Ascending aorta (tissue), 2 donors: ENCODE results near the gene VSIR. TPM values are rescaled to one million over a fixed set of nuclear protein-coding genes. Genes with fewer than 3 reads are reported as not detected.

Experiments
- DNase-seq, 2 donors: peaks; one replicate each; pipeline ENCODE4 v3.0.0-alpha.2; 2019; ENCODE audit warnings: low spot score in 2 of 2
- H3K27ac ChIP-seq, 2 donors: fragments of 200-600 bp; sonication (generic); one replicate each; pipeline ENCODE4 v1.5.1; 2016 to 2017; ENCODE audit warnings: mild to moderate bottlenecking in 1 of 2
- H3K27me3 ChIP-seq: fragments of 200-600 bp; sonication (generic); one replicate; pipeline ENCODE4 v1.5.1; 2017
- H3K36me3 ChIP-seq, 2 donors: fragments of 200-600 bp; sonication (generic); one replicate each; pipeline ENCODE4 v1.5.1; 2016
- H3K4me1 ChIP-seq, 2 donors: fragments of 200-600 bp; sonication (generic); one replicate each; pipeline ENCODE4 v1.5.1; 2016 to 2017; ENCODE audit warnings: mild to moderate bottlenecking in 1 of 2
- H3K4me3 ChIP-seq, 2 donors: fragments of 200-600 bp; sonication (generic); one replicate each; pipeline ENCODE4 v1.5.1; 2016 to 2017; ENCODE audit warnings: mild to moderate bottlenecking in 1 of 2
- H3K9me3 ChIP-seq, 2 donors: fragments of 200-600 bp; sonication (generic); one replicate each; pipeline ENCODE4 v1.5.1; 2016
- intact Hi-C: fragments of 100-400 bp; cut with DNase I; formaldehyde crosslinking; loops from one replicate; pipeline ENCODE4 v1.15.1; 2023
- total RNA-seq: library from RNA; depleted of rRNA; stranded (reverse); fragments of >200 nt; gene quantifications from one replicate; pipeline ENCODE4 v1.1.0, GENCODE V29; 2016
- TF ChIP-seq, protein P1 (sequence below), 3 experiments: fragments of 200-600 bp in 2 of 3; fragments of 450-650 bp in 1 of 3; sonication (generic) in 2 of 3; IDR thresholded peaks; one replicate each; pipeline ENCODE4 v1.5.1; 2016 to 2019; ENCODE audit warnings: antibody characterized with exemption in 3 of 3, mild to moderate bottlenecking in 1 of 3, moderate library complexity in 1 of 3

Gene VSIR
- total RNA-seq, 1 donor from 2014 or later = 193 TPM

DNA sequence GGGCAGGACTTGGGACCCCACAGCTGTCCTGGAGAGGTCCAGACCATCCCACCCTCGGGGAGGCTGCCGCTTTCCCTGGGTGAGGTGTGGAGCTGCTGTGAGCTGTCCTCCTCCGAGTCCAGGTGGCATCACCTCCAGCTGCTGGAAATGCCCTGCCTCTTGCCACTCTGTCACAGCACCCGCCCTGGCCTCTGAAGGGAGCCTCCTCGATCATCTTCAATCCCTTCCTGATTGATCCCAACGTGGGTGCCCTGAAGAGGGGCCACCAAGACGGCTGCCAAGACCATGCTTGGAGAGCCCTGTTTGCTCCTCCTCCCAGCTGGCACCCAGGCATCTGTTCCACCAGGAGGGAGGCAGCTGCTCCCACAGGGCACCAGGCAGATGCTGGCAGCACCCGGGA, 58.3 kb downstream of the VSIR start:
- peak overlapping the region; percentile 86 to 89 for H3K27ac ChIP-seq
- no peaks in the 10 kb centered on the region for H3K9me3 ChIP-seq
- H3K4me3 ChIP-seq = no peak overlapping the region
- intact Hi-C loops = loop anchor here (10.0 kb wide), 1 partner anchor 180 kb away; no protein-coding TSS in a partner anchor
- no peaks in the 10 kb centered on the region for H3K36me3 ChIP-seq
- H3K27me3 ChIP-seq = no peaks in the 10 kb centered on the region
- DNase-seq = no peak
- peaks cover 22 to 46% of the 10 kb centered on the region in 2 donors for H3K4me1 ChIP-seq
- TF ChIP-seq, protein P1, sequence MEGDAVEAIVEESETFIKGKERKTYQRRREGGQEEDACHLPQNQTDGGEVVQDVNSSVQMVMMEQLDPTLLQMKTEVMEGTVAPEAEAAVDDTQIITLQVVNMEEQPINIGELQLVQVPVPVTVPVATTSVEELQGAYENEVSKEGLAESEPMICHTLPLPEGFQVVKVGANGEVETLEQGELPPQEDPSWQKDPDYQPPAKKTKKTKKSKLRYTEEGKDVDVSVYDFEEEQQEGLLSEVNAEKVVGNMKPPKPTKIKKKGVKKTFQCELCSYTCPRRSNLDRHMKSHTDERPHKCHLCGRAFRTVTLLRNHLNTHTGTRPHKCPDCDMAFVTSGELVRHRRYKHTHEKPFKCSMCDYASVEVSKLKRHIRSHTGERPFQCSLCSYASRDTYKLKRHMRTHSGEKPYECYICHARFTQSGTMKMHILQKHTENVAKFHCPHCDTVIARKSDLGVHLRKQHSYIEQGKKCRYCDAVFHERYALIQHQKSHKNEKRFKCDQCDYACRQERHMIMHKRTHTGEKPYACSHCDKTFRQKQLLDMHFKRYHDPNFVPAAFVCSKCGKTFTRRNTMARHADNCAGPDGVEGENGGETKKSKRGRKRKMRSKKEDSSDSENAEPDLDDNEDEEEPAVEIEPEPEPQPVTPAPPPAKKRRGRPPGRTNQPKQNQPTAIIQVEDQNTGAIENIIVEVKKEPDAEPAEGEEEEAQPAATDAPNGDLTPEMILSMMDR (IDR thresholded peaks at IDR 0.05) = no peak

DNA sequence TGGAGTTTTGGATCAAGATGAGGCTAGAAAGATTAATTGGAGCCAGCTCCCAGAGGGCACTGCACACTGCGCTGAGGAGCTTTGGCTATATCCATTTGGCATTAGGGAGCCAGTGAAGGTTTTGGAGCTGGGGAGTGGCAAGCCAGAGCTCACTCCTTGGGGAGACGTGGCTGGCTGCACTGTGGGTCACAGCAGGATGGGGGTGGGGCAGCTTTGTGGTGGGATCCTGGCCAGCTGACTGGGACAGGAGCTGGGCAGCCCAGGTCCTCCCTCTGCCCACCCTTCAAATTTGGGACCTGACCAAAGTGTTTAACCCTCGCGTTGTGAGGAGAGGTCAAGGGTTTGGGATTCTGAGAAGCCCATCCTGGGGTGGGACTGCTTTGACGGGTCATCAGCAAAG, 58.7 kb downstream of the VSIR start:
- DNase-seq = no peak
- TF ChIP-seq, protein P1 (IDR thresholded peaks at IDR 0.05) = no peak
- Histone ChIP-seq H3K9me3 (no peaks in the 10 kb centered on the region), H3K27me3 (no peaks in the 10 kb centered on the region), H3K27ac (peak overlapping the region; percentile 86 to 89), H3K4me1 (peaks cover 22 to 46% of the 10 kb centered on the region in 2 donors), H3K4me3 (no peak overlapping the region), H3K36me3 (no peaks in the 10 kb centered on the region)
- intact Hi-C loops = loop anchor here (5.0 to 10.0 kb wide), 2 partner anchors 180 to 397 kb away; partner anchors contain the start of gene SLC29A3

DNA sequence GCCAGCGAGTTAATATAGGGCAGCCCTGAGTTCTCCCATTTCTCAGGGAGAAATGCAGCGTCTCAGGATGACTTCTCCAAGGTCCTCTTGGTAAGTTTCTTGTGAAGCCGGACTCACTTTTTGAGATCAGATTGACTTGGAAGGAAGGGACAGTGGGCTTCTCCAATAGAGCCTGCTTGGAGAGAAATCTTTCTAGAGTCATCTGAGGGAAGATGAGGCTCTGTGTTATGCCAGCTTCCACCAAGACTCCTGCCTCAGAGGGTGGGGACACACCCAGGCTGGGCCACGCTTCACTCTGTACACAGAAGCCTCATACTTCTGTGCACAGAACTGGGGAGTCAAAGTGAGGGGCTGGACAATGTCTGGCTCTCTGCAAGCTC, 59.3 kb downstream of the VSIR start:
- Histone ChIP-seq H3K27me3 (no peaks in the 10 kb centered on the region), H3K9me3 (no peaks in the 10 kb centered on the region), H3K36me3 (no peaks in the 10 kb centered on the region), H3K27ac (peak overlapping the region; percentile 86 to 89), H3K4me3 (no peak overlapping the region), H3K4me1 (peaks cover 22 to 42% of the 10 kb centered on the region in 2 donors)
- TF ChIP-seq, protein P1 (IDR thresholded peaks at IDR 0.05) = no peak
- intact Hi-C loops = loop anchor here (5.0 to 10.0 kb wide), 2 partner anchors 181 to 397 kb away; partner anchors contain the start of gene SLC29A3
- no peak for DNase-seq

DNA sequence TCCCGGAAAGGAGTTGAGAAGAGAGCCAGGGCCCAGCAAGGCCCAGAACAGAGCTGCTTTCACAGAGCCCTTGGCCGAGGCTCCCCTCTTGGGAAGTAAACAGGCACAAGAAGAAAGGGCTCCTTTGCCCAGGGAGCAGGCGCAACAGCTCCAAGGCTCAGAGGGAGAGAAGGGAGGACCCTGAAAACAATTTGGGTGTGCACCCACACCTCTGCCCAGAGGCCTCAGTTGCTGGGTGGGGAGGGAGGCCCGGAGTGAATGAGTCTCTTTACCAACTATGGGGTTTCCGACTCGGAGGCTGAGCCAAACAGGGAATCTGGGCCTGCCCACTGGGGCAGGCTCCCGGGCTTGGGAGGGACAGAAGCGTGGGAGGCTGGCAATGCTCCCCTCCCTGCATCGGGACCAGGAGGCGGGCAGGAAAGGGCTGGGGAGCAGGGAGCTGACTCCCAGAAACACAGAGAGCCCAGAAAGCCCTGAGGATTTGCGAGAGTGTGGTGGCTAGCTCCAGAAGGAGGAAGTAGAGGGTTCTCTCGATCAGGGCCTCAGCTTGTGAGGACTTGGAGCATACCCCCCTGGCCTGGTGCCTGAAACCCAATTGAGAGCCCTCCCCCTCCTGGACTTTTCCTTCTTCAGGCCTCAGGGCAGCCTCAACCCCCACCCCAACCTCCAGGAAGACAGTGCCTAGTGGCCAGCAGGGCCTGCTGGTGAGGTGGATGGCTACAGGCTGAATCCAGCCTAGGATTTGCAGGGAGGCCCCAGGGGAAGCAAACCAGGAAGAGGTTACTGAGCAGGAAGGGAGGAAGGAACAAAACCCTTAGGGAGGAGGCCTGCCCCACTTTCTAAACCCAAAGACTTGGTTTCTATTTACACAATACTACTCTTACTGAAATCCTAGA, 59.9 kb downstream of the VSIR start:
- Histone ChIP-seq H3K27me3 (no peaks in the 10 kb centered on the region), H3K4me3 (peak overlapping the region in 1 of 2 donors; percentile 15), H3K9me3 (no peaks in the 10 kb centered on the region), H3K4me1 (peaks cover 22 to 42% of the 10 kb centered on the region in 2 donors), H3K27ac (peak overlapping the region; percentile 86 to 89), H3K36me3 (no peaks in the 10 kb centered on the region)
- peak; percentile 51 to 94 for DNase-seq
- TF ChIP-seq, protein P1 (IDR thresholded peaks at IDR 0.05) = peak in 1 of 3 experiments; percentile 16
- intact Hi-C loops = loop anchor here (1.0 to 10.0 kb wide), 3 partner anchors 60 to 396 kb away; partner anchors contain the start of genes SLC29A3 and VSIR

DNA sequence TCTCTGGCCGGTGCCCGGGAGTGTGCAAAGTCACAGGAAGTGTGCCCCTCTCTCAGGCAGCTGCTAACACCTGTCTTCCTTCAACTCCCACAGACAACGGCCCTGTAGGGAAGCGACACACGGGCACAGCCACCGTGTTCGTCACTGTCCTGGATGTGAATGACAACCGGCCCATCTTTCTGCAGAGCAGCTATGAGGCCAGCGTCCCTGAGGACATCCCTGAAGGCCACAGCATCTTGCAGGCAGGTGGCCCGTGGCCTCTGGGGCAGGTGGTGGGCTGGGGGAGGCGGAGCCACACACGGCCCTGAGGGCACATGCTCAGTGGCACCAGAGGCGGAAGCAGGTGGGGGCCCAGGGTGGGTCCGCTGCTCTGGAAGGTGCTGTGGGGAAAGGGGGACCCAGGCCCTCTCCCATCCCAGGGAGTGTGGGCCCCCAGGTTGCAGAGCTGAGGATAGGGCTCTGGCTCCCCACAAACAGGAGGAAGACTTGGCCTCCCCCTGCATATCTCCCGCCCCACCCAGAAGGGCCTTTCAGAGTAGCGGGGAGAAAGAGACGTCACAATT, 60.7 kb downstream of the VSIR start:
- Histone ChIP-seq H3K36me3 (no peaks in the 10 kb centered on the region), H3K27ac (peak overlapping the region; percentile 86 to 89), H3K4me1 (peaks cover 22 to 36% of the 10 kb centered on the region in 2 donors), H3K27me3 (no peaks in the 10 kb centered on the region), H3K4me3 (no peak overlapping the region), H3K9me3 (no peaks in the 10 kb centered on the region)
- intact Hi-C loops = loop anchor here (1.0 to 10.0 kb wide), 3 partner anchors 61 to 395 kb away; partner anchors contain the start of genes SLC29A3 and VSIR
- TF ChIP-seq, protein P1 (IDR thresholded peaks at IDR 0.05) = no peak
- no peak for DNase-seq
